NB4 (cell line): ENCODE data around the gene METTL23.

ENCODE experiments used
- DNase-seq: peaks from one replicate; pipeline ENCODE4 v3.0.0; 2010; ENCODE audit warnings: low read depth
- H3K4me3 ChIP-seq: one replicate; pipeline ENCODE4 v1.5.1; 2011; ENCODE audit warnings: mild to moderate bottlenecking, low read depth, low read length, moderate library complexity
- MAX ChIP-seq: IDR thresholded peaks from 2 replicates; pipeline ENCODE4 v1.6.1; 2011; ENCODE audit warnings: low read depth, low read length
- MYC ChIP-seq: IDR thresholded peaks from 2 replicates; pipeline ENCODE4 v1.6.1; 2011; ENCODE audit warnings: low read depth, low read length
- POLR2A ChIP-seq: IDR thresholded peaks from 2 replicates; pipeline ENCODE4 v1.6.1; 2011; ENCODE audit warnings: mild to moderate bottlenecking; ENCODE audit not compliant: insufficient read length; ENCODE audit errors: extremely low read depth
- TF ChIP-seq, protein P1 (sequence below): IDR thresholded peaks from one replicate; pipeline ENCODE4 v1.5.1; 2012; ENCODE audit warnings: low read depth, low read length

The METTL23 gene

GRCh38 chr17:76726776-76727718, at the start of gene METTL23:
Gene METTL23, plus strand, starts transcription at chr17:76726839. Its CDS starts 2,872 bp downstream, at chr17:76729711.
- DNase-seq = peak; percentile 86
- TF ChIP-seq, protein P1, sequence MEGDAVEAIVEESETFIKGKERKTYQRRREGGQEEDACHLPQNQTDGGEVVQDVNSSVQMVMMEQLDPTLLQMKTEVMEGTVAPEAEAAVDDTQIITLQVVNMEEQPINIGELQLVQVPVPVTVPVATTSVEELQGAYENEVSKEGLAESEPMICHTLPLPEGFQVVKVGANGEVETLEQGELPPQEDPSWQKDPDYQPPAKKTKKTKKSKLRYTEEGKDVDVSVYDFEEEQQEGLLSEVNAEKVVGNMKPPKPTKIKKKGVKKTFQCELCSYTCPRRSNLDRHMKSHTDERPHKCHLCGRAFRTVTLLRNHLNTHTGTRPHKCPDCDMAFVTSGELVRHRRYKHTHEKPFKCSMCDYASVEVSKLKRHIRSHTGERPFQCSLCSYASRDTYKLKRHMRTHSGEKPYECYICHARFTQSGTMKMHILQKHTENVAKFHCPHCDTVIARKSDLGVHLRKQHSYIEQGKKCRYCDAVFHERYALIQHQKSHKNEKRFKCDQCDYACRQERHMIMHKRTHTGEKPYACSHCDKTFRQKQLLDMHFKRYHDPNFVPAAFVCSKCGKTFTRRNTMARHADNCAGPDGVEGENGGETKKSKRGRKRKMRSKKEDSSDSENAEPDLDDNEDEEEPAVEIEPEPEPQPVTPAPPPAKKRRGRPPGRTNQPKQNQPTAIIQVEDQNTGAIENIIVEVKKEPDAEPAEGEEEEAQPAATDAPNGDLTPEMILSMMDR = peak; percentile 66
- peak; percentile 48 for TF ChIP-seq MYC
- TF ChIP-seq POLR2A = peak; percentile 88
- peak; percentile 57 for TF ChIP-seq MAX

GRCh38 chr17:76677406-76677805, 49.2 kb upstream of the METTL23 start:
- H3K4me3 ChIP-seq = no peak overlapping the region

More at GRCh38 chr17:76726776-76727718, at the start of gene METTL23:
- H3K4me3 ChIP-seq = peak within 1 kb of the TSS; percentile 76

GRCh38 chr17:76678330-76678729, 48.3 kb upstream of the METTL23 start:
- DNase-seq = peak; percentile 51
- TF ChIP-seq MYC (no peak), POLR2A (no peak), MAX (no peak)
- TF ChIP-seq, protein P1 = no peak
- H3K4me3 ChIP-seq = no peak overlapping the region

More at GRCh38 chr17:76677406-76677805, 49.2 kb upstream of the METTL23 start:
- no peak for TF ChIP-seq MYC
- TF ChIP-seq MAX = no peak
- TF ChIP-seq POLR2A = no peak
- TF ChIP-seq, protein P1 = no peak
- DNase-seq = no peak

- H3K4me3 ChIP-seq = no peak overlapping the region
- DNase-seq = no peak
- no peak for TF ChIP-seq MYC
Measured at GRCh38 chr17:76679239-76679638, 47.4 kb upstream of the METTL23 start.

GRCh38 chr17:76681222-76682137, 45.2 kb upstream of the METTL23 start:
- H3K4me3 ChIP-seq = no peak overlapping the region
- DNase-seq = peak; percentile 80
- TF ChIP-seq, protein P1 = peak; percentile 89
- TF ChIP-seq MAX = peak; percentile 52
- no peak for TF ChIP-seq POLR2A
